Loucy (cell line): ENCODE measurements around the gene GPR35.

ENCODE experiments used
- H2AFZ ChIP-seq: fragments of 200-600 bp; sonication (generic); 2 replicates; pipeline ENCODE4 v1.6.0; 2016; ENCODE audit warnings: antibody characterized with exemption, mild to moderate bottlenecking, low read length, moderate library complexity
- H3F3A ChIP-seq: fragments of 200-600 bp; 2 replicates; pipeline ENCODE4 v1.6.0; 2016; ENCODE audit warnings: antibody characterized with exemption, low read depth, mild to moderate bottlenecking
- H3K27me3 ChIP-seq: fragments of 200-600 bp; sonication (generic); 2 replicates; pipeline ENCODE4 v1.6.1; 2014; ENCODE audit warnings: low read length, mild to moderate bottlenecking; ENCODE audit not compliant: insufficient read depth, poor library complexity, severe bottlenecking
- H3K36me3 ChIP-seq: fragments of 200-600 bp; sonication (generic); 2 replicates; pipeline ENCODE4 v1.6.1; 2016; ENCODE audit warnings: low read length; ENCODE audit not compliant: insufficient read depth
- H3K4me1 ChIP-seq: fragments of 200-600 bp; sonication (generic); 2 replicates; pipeline ENCODE4 v1.5.1; 2014; ENCODE audit warnings: low read length, mild to moderate bottlenecking; ENCODE audit not compliant: insufficient read depth, poor library complexity, severe bottlenecking
- H3K4me2 ChIP-seq: fragments of 200-600 bp; sonication (generic); 2 replicates; pipeline ENCODE4 v1.6.0; 2014; ENCODE audit warnings: antibody characterized with exemption, low read length, low read depth, mild to moderate bottlenecking; ENCODE audit not compliant: poor library complexity, severe bottlenecking
- H3K4me3 ChIP-seq: fragments of 200-600 bp; sonication (generic); 2 replicates; pipeline ENCODE4 v1.5.1; 2014; ENCODE audit warnings: low read length, mild to moderate bottlenecking, mixed read lengths; ENCODE audit not compliant: poor library complexity, severe bottlenecking
- H3K79me2 ChIP-seq: fragments of 200-600 bp; sonication (generic); 2 replicates; pipeline ENCODE4 v1.6.1; 2014; ENCODE audit warnings: low read length; ENCODE audit not compliant: insufficient read depth
- H3K9ac ChIP-seq: fragments of 200-600 bp; sonication (generic); 2 replicates; pipeline ENCODE4 v1.6.0; 2014; ENCODE audit warnings: mild to moderate bottlenecking, low read depth, low read length, moderate library complexity; ENCODE audit not compliant: poor library complexity, severe bottlenecking
- H3K9me2 ChIP-seq: fragments of 200-600 bp; sonication (generic); replicated peaks from 2 replicates; pipeline ENCODE4 v1.6.1; 2016; ENCODE audit warnings: low read depth, low read length, mixed read lengths
- H3K9me3 ChIP-seq: fragments of 200-600 bp; sonication (generic); 2 replicates; pipeline ENCODE4 v1.6.1; 2014; ENCODE audit warnings: mild to moderate bottlenecking, antibody characterized with exemption, low read length, low read depth; ENCODE audit not compliant: insufficient read depth
- H4K20me1 ChIP-seq: fragments of 200-600 bp; sonication (generic); 2 replicates; pipeline ENCODE4 v1.6.0; 2014; ENCODE audit warnings: antibody characterized with exemption, low read length, mild to moderate bottlenecking; ENCODE audit not compliant: insufficient read depth, poor library complexity, severe bottlenecking
- EZH2phosphoT487 ChIP-seq: fragments of 200-600 bp; IDR thresholded peaks from 2 replicates; pipeline ENCODE4 v1.6.1; 2018; ENCODE audit warnings: antibody characterized with exemption, mild to moderate bottlenecking, moderate library complexity, borderline replicate concordance
- TF ChIP-seq, protein P1 (sequence below): fragments of 200-600 bp; sonication (generic); conservative IDR thresholded peaks from 2 replicates; pipeline ENCODE4 v1.5.1; 2014; ENCODE audit warnings: mild to moderate bottlenecking, antibody characterized with exemption, low read length

GPR35 gene

DNA sequence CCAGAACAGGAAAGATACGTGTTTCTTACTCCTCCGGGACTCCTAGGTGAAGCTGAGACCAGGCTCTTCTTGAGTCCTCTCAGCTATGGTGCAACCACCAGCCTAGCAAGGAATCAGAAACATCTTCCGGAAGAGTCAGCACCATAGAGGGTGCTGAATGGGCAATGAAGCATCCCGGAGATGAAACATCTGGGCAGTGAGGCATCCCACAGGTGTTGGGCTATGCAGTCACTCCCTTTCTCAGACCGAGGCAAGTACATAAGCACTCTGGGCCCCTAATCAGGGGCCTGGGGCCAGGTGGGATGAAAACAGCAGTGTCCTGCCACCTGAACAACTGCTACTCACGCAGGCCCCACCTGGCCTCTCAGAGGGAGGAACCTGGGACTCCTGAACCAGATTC, 40.2 kb upstream of the GPR35 start:
- no peaks in the 10 kb centered on the region for H3K27me3 ChIP-seq
- peak overlapping the region; percentile 99 for H3K4me3 ChIP-seq
- peaks cover 64% of the 10 kb centered on the region for H3K79me2 ChIP-seq
- H2AFZ ChIP-seq, result no peak overlapping the region
- H3K9me2 ChIP-seq, result no peaks in the 10 kb centered on the region
- peak overlapping the region; percentile 98 for H3K4me2 ChIP-seq
- TF ChIP-seq EZH2phosphoT487, result no peak
- TF ChIP-seq, protein P1, sequence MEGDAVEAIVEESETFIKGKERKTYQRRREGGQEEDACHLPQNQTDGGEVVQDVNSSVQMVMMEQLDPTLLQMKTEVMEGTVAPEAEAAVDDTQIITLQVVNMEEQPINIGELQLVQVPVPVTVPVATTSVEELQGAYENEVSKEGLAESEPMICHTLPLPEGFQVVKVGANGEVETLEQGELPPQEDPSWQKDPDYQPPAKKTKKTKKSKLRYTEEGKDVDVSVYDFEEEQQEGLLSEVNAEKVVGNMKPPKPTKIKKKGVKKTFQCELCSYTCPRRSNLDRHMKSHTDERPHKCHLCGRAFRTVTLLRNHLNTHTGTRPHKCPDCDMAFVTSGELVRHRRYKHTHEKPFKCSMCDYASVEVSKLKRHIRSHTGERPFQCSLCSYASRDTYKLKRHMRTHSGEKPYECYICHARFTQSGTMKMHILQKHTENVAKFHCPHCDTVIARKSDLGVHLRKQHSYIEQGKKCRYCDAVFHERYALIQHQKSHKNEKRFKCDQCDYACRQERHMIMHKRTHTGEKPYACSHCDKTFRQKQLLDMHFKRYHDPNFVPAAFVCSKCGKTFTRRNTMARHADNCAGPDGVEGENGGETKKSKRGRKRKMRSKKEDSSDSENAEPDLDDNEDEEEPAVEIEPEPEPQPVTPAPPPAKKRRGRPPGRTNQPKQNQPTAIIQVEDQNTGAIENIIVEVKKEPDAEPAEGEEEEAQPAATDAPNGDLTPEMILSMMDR, result no peak
- H4K20me1 ChIP-seq, result peaks cover 42% of the 10 kb centered on the region
- H3K4me1 ChIP-seq, result peaks cover 46% of the 10 kb centered on the region
- no peaks in the 10 kb centered on the region for H3K9me3 ChIP-seq
- no peaks in the 10 kb centered on the region for H3F3A ChIP-seq
- peak overlapping the region; percentile 86 for H3K9ac ChIP-seq
- H3K36me3 ChIP-seq, result no peaks in the 10 kb centered on the region; the same call in 1 of the 2 replicates

DNA sequence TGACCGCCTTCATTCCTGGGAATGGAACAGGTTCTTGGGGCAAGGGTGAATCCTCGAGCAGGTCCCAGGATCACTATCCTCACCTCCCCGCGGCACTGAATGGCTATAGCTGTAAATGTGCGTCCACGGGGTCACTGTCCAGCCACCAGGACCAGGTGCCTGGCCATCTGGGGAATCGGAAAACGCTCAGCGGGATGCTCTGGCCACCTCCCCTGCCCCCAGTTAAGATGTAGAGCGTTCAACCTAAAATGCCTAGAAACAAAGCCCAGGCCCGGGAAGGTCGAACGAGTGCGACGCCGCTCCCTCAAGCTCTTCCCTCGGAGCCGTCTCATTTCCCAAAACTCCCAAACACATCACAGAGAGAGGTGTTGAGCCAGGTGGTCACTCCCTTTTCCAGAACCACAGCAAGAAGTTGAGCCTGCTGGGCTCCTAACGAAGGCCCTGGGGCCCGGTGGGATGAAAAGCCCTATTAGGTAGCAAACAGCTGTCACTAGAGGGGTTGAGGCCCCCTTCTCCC, 39.5 kb upstream of the GPR35 start:
- Histone ChIP-seq H3K9me2 (no peaks in the 10 kb centered on the region), H3K4me2 (peak overlapping the region; percentile 98), H2AFZ (peak overlapping the region; percentile 97; the same call in 1 of the 2 replicates), H3K9ac (peak overlapping the region; percentile 86), H3K4me3 (peak overlapping the region; percentile 99), H3K27me3 (no peaks in the 10 kb centered on the region), H4K20me1 (peaks cover 45% of the 10 kb centered on the region), H3F3A (no peaks in the 10 kb centered on the region), H3K36me3 (no peaks in the 10 kb centered on the region; the same call in 1 of the 2 replicates), H3K4me1 (peaks cover 46% of the 10 kb centered on the region), H3K79me2 (peaks cover 70% of the 10 kb centered on the region), H3K9me3 (no peaks in the 10 kb centered on the region)
- TF ChIP-seq EZH2phosphoT487, result no peak
- TF ChIP-seq, protein P1, result no peak

DNA sequence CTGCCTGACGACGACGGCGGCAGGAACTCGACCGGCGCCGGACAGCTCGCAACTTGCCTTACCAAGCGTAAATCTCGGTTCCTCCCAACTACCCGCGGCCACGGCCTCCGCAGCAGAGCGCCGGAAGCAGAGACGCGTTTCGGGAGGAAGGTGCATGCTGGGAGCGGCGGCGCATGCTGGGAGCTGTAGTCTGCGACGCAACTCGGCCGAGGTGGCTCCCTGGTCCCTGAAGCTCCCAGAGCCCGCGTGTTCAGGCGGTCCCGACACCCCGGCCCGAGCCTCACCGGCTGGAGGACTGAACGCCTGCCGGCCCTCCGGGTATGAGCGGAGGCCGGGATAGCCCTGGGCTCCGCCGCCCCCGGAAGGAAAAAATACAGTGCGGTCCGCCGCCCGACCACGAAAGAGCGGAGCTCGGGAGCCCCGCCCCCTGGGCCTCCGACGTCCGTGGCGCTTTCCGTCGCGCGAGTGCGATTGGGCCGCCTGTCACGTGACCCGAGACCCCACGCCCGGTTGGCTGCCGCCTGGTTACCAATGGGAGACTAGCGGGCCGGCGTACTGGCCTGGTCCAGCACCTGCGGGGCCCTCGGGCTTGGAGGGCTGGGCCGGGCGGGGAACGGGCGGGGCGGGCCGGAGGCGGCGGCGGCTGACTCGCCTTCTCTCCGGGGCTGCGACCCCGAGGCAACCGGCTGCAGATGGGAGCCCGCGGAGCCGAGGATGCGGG, 38.9 kb upstream of the GPR35 start, which contains the start of gene CAPN10:
CAPN10 (plus strand) TSS at position 537 of the 721 bp plus-strand sequence; CDS start at position 715, 178 bp downstream.
- peak within 1 kb of the TSS; percentile 86 for H3K9ac ChIP-seq
- H3F3A ChIP-seq, result no peaks in the 10 kb centered on the region
- H3K4me3 ChIP-seq, result peak within 1 kb of the TSS; percentile 99
- TF ChIP-seq, protein P1, result no peak
- TF ChIP-seq EZH2phosphoT487, result no peak
- peaks cover 3% of the 10 kb centered on the region; the same call in 1 of the 2 replicates for H3K36me3 ChIP-seq
- H2AFZ ChIP-seq, result peak within 1 kb of the TSS; percentile 97
- no peaks in the 10 kb centered on the region for H3K27me3 ChIP-seq
- peaks cover 46% of the 10 kb centered on the region for H3K4me1 ChIP-seq
- peaks cover 45% of the 10 kb centered on the region for H4K20me1 ChIP-seq
- no peaks in the 10 kb centered on the region for H3K9me2 ChIP-seq
- no peaks in the 10 kb centered on the region for H3K9me3 ChIP-seq
- H3K4me2 ChIP-seq, result peak within 1 kb of the TSS; percentile 98
- H3K79me2 ChIP-seq, result peaks cover 77% of the 10 kb centered on the region
